ENCODE results near the gene CNIH4. TPM values are rescaled to one million over a fixed set of nuclear protein-coding genes. Genes with fewer than 3 reads are reported as not detected.

The CNIH4 gene
- polyA plus RNA-seq, 3 donors, result 33.4 to 106 (median 94.7) TPM

DNA sequence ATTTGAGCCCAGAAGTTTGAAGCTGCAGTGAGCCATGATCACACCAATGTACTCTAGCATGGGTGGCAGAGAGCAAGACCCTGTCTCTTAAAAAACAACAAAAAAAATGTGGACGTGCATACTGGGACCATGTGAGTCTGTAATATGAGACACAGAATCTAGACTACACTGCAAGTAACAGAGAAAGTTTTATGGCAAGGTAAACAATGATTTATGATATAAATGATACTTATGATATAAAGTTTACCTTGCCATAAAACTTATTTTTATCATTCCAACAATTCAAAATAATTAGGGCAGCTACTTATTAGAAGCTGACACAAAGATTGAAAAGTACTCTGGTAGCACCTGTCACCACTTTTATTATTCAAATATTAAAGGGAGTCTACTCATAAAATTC lies 43.2 kb downstream of the CNIH4 start:
- Mint-ChIP-seq H3K4me3 (no peak overlapping the region), H3K4me1 (no peaks in the 10 kb centered on the region), H3K9me3 (no peaks in the 10 kb centered on the region), H3K27ac (peak overlapping the region in 1 of 7 donors; percentile 21), H3K27me3 (ENCODE audit: low read depth in 3 of 3) (no peaks in the 10 kb centered on the region), H3K36me3 (peaks cover 81 to 89% of the 10 kb centered on the region in 2 donors)
- intact Hi-C loops (cut with micrococcal nuclease), result no loop called here
- H3K27me3 ChIP-seq (ENCODE audit: control insufficient read depth in 2 of 2, insufficient read depth in 2 of 2, low read length in 2 of 2), result no peaks in the 10 kb centered on the region
- peaks cover 98 to 100% of the 10 kb centered on the region in 2 donors for H3K36me3 ChIP-seq (replicated peaks in 1 of 2; ENCODE audit: control insufficient read depth in 1 of 2, insufficient read depth in 2 of 2, low read length in 2 of 2)
- H3K4me2 ChIP-seq (replicated peaks; ENCODE audit: extremely low read depth, low read length, poor library complexity, severe bottlenecking), result no peak overlapping the region
- no CpG with 5 or more reads among the region's 1 CpG for WGBS (ENCODE audit: insufficient coverage)
- H3K9me3 ChIP-seq (replicated peaks in 1 of 2; ENCODE audit: control insufficient read depth in 1 of 2, insufficient read depth in 1 of 2, low read length in 2 of 2), result no peaks in the 10 kb centered on the region
- H3K4me3 ChIP-seq (replicated peaks in 1 of 3; ENCODE audit: low read depth in 2 of 3, low read length in 3 of 3), result no peak overlapping the region
- H3K79me2 ChIP-seq (ENCODE audit: insufficient read depth, low read length), result peaks cover 13% of the 10 kb centered on the region
- H3K4me1 ChIP-seq (ENCODE audit: control insufficient read depth in 1 of 2, insufficient read depth in 2 of 2, low read length in 2 of 2), result no peaks in the 10 kb centered on the region
- no peak overlapping the region for H3K9ac ChIP-seq (ENCODE audit: insufficient read depth, low read length, poor library complexity, severe bottlenecking)
- DNase-seq, result no peak
- H2AFZ ChIP-seq (ENCODE audit: insufficient read depth, low read depth, low read length, poor library complexity, severe bottlenecking), result no peak overlapping the region
- no peak overlapping the region for H3K27ac ChIP-seq (ENCODE audit: low read depth in 1 of 2, low read length in 2 of 2)
- peaks cover 96% of the 10 kb centered on the region for H4K20me1 ChIP-seq (ENCODE audit: insufficient read depth, low read length)
- TF ChIP-seq, protein P1, sequence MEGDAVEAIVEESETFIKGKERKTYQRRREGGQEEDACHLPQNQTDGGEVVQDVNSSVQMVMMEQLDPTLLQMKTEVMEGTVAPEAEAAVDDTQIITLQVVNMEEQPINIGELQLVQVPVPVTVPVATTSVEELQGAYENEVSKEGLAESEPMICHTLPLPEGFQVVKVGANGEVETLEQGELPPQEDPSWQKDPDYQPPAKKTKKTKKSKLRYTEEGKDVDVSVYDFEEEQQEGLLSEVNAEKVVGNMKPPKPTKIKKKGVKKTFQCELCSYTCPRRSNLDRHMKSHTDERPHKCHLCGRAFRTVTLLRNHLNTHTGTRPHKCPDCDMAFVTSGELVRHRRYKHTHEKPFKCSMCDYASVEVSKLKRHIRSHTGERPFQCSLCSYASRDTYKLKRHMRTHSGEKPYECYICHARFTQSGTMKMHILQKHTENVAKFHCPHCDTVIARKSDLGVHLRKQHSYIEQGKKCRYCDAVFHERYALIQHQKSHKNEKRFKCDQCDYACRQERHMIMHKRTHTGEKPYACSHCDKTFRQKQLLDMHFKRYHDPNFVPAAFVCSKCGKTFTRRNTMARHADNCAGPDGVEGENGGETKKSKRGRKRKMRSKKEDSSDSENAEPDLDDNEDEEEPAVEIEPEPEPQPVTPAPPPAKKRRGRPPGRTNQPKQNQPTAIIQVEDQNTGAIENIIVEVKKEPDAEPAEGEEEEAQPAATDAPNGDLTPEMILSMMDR (IDR thresholded peaks at IDR 0.05), result no peak

DNA sequence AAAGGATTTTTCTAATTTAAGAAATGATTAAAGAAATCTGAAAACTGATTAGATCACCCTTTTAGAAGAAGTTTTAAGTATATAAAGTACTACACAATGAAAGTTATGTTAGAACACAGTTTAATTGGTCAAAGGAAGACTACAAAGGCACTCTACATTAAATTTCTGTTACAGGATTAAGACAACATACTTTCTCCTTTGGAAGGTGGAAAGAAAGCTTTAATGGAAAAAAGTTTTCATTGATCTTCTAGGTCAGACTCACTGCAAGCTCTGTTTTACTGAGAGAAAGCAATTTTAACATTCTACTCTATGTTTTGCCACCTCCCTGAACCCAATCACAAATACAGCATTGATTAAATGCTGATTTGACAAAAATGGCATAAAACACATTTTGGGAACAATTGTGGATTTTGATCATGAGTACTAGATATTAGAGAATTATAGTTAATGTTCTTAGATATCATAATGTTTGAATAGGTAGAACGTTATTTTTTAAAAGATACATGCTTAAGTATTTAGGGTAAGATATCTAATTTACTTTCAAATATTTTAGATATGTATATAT lies 45.9 kb downstream of the CNIH4 start:
- no peak for DNase-seq
- no CpG with 5 or more reads among the region's 1 CpG for WGBS (ENCODE audit: insufficient coverage)
- H3K36me3 Mint-ChIP-seq, result peaks cover 76 to 88% of the 10 kb centered on the region in 2 donors
- Histone ChIP-seq H3K79me2 (ENCODE audit: insufficient read depth, low read length) (peaks cover 13% of the 10 kb centered on the region), H4K20me1 (ENCODE audit: insufficient read depth, low read length) (peaks cover 91% of the 10 kb centered on the region), H3K36me3 (replicated peaks in 1 of 2; ENCODE audit: control insufficient read depth in 1 of 2, insufficient read depth in 2 of 2, low read length in 2 of 2) (peaks cover 91 to 96% of the 10 kb centered on the region in 2 donors), H3K27me3 (ENCODE audit: control insufficient read depth in 2 of 2, insufficient read depth in 2 of 2, low read length in 2 of 2) (no peaks in the 10 kb centered on the region), H3K4me1 (ENCODE audit: control insufficient read depth in 1 of 2, insufficient read depth in 2 of 2, low read length in 2 of 2) (no peaks in the 10 kb centered on the region), H3K4me3 (replicated peaks in 1 of 3; ENCODE audit: low read depth in 2 of 3, low read length in 3 of 3) (no peak overlapping the region), H3K9ac (ENCODE audit: insufficient read depth, low read length, poor library complexity, severe bottlenecking) (no peak overlapping the region), H2AFZ (ENCODE audit: insufficient read depth, low read depth, low read length, poor library complexity, severe bottlenecking) (no peak overlapping the region), H3K27ac (ENCODE audit: low read depth in 1 of 2, low read length in 2 of 2) (peak overlapping the region in 1 of 2 donors; percentile 6), H3K4me2 (replicated peaks; ENCODE audit: extremely low read depth, low read length, poor library complexity, severe bottlenecking) (no peak overlapping the region), H3K9me3 (replicated peaks in 1 of 2; ENCODE audit: control insufficient read depth in 1 of 2, insufficient read depth in 1 of 2, low read length in 2 of 2) (no peaks in the 10 kb centered on the region)
- intact Hi-C loops (cut with micrococcal nuclease), result no loop called here
- TF ChIP-seq, protein P1 (IDR thresholded peaks at IDR 0.05), result no peak
- H3K27ac Mint-ChIP-seq, result no peak overlapping the region
- no peaks in the 10 kb centered on the region for H3K27me3 Mint-ChIP-seq (ENCODE audit: low read depth in 3 of 3)
- H3K4me3 Mint-ChIP-seq, result no peak overlapping the region
- no peaks in the 10 kb centered on the region for H3K9me3 Mint-ChIP-seq
- no peaks in the 10 kb centered on the region for H3K4me1 Mint-ChIP-seq

Data from CD14-positive monocyte (primary cell).